WTC11 (cell line): ENCODE measurements around the gene ZNF555. TPM values are rescaled to one million over a fixed set of nuclear protein-coding genes. Genes with fewer than 3 reads are reported as not detected.

Experiments used
- ATAC-seq: fragments of 200-7000 bp; cut with Tn5 transposase; 2 replicates; pipeline ENCODE4 v1.10.0; 2021; ENCODE audit warnings: mild to moderate bottlenecking, moderate library complexity
- CTCF ChIA-PET: fragments of 300-600 bp; sonication (Branson Sonifier 250); formaldehyde crosslinking; loops from one replicate; lab custom pipeline; 2021; ENCODE audit warnings: antibody characterized with exemption; lab: Charles Lee
- POLR2A ChIA-PET: fragments of 350-600 bp; sonication (Branson Sonifier 250); formaldehyde crosslinking; loops from one replicate; lab custom pipeline; 2021; ENCODE audit warnings: antibody characterized with exemption; lab: Charles Lee
- DNase-seq: peaks from one replicate; pipeline ENCODE4 v3.0.0; 2021; ENCODE audit warnings: low spot score
- H3K27ac Mint-ChIP-seq: 2 replicates; pipeline ENCODE4 v1.8.0; 2021; ENCODE audit warnings: mixed read lengths
- H3K27me3 Mint-ChIP-seq: 2 replicates; pipeline ENCODE4 v1.8.0; 2021; ENCODE audit warnings: low read depth, mild to moderate bottlenecking, moderate library complexity, mixed read lengths
- H3K36me3 Mint-ChIP-seq: 2 replicates; pipeline ENCODE4 v1.8.0; 2021; ENCODE audit warnings: mixed read lengths
- H3K4me1 Mint-ChIP-seq: 2 replicates; pipeline ENCODE4 v1.8.0; 2022; ENCODE audit warnings: mixed read lengths
- H3K4me3 Mint-ChIP-seq: 2 replicates; pipeline ENCODE4 v1.8.0; 2021; ENCODE audit warnings: mild to moderate bottlenecking, moderate library complexity, mixed read lengths
- H3K9me3 Mint-ChIP-seq: 2 replicates; pipeline ENCODE4 v1.8.0; 2021; ENCODE audit warnings: mixed read lengths
- AFF4 ChIP-seq: sonication (generic); formaldehyde crosslinking; IDR thresholded peaks from 2 replicates; pipeline ENCODE4 v1.8.1; 2023; ENCODE audit warnings: mild to moderate bottlenecking, missing genetic modification reagents, borderline replicate concordance
- AR ChIP-seq: fragments of 250-450 bp; sonication (Bioruptor Pico); IDR thresholded peaks from 2 replicates; pipeline ENCODE4 v1.9.0; 2021; ENCODE audit warnings: mild to moderate bottlenecking
- CDX4 ChIP-seq: fragments of 250-450 bp; sonication (Bioruptor Pico); IDR thresholded peaks from 2 replicates; pipeline ENCODE4 v1.9.0; 2021; ENCODE audit warnings: moderate library complexity, mild to moderate bottlenecking, inconsistent platforms, borderline replicate concordance
- CREM ChIP-seq: sonication (generic); formaldehyde crosslinking; IDR thresholded peaks from 2 replicates; pipeline ENCODE4 v1.8.1; 2022; ENCODE audit warnings: mild to moderate bottlenecking, missing genetic modification reagents, moderate library complexity
- EMX1 ChIP-seq: fragments of 250-450 bp; sonication (Bioruptor Pico); IDR thresholded peaks from 2 replicates; pipeline ENCODE4 v1.8.0; 2021; ENCODE audit warnings: mild to moderate bottlenecking
- FOXJ3 ChIP-seq: sonication (generic); formaldehyde crosslinking; IDR thresholded peaks from 2 replicates; pipeline ENCODE4 v1.9.0; 2021; ENCODE audit warnings: missing genetic modification reagents, mild to moderate bottlenecking, borderline replicate concordance
- JUN ChIP-seq: sonication (generic); formaldehyde crosslinking; IDR thresholded peaks from 2 replicates; pipeline ENCODE4 v1.8.0; 2023; ENCODE audit warnings: mild to moderate bottlenecking, missing genetic modification reagents
- MXD4 ChIP-seq: fragments of 250-450 bp; sonication (Bioruptor Pico); IDR thresholded peaks from 2 replicates; pipeline ENCODE4 v1.8.0; 2021; ENCODE audit warnings: mild to moderate bottlenecking, moderate library complexity, borderline replicate concordance
- NR2C2 ChIP-seq: sonication (generic); formaldehyde crosslinking; IDR thresholded peaks from 2 replicates; pipeline ENCODE4 v1.8.0; 2022; ENCODE audit warnings: mild to moderate bottlenecking, missing genetic modification reagents
- SP1 ChIP-seq: sonication (generic); formaldehyde crosslinking; conservative IDR thresholded peaks from 2 replicates; pipeline ENCODE4 v1.8.1; 2022; ENCODE audit warnings: missing genetic modification reagents
- USF1 ChIP-seq: sonication (generic); formaldehyde crosslinking; IDR thresholded peaks from 2 replicates; pipeline ENCODE4 v1.8.0; 2022; ENCODE audit warnings: mild to moderate bottlenecking, missing genetic modification reagents
- ZNF396 ChIP-seq: fragments of 250-450 bp; sonication (Bioruptor Pico); IDR thresholded peaks from 2 replicates; pipeline ENCODE4 v1.8.0; 2021; ENCODE audit warnings: mild to moderate bottlenecking, moderate library complexity, borderline replicate concordance
- ZNF425 ChIP-seq: fragments of 250-450 bp; sonication (Bioruptor Pico); conservative IDR thresholded peaks from 2 replicates; pipeline ENCODE4 v1.9.0; 2021; ENCODE audit warnings: mild to moderate bottlenecking
- ZNF512 ChIP-seq: sonication (generic); formaldehyde crosslinking; IDR thresholded peaks from 2 replicates; pipeline ENCODE4 v1.8.1; 2022; ENCODE audit warnings: missing genetic modification reagents, borderline replicate concordance
- total RNA-seq: library from RNA; stranded (reverse); gene quantifications from 3 replicates; pipeline ENCODE4 v1.2.3, GENCODE V29; 2021

ZNF555 gene
- total RNA-seq, 1 experiment from 2014 or later = 6.6 TPM

- no peak for ATAC-seq
- Mint-ChIP-seq H3K4me3 (no peak overlapping the region), H3K9me3 (peaks cover 19% of the 10 kb centered on the region), H3K4me1 (no peaks in the 10 kb centered on the region), H3K36me3 (peaks cover 24% of the 10 kb centered on the region), H3K27ac (no peak overlapping the region)
- CTCF ChIA-PET = no interaction called here
- DNase-seq = no peak
- TF ChIP-seq CREM (CRISPR knock-in tag) = no peak
- no peak for TF ChIP-seq CDX4 (CRISPR knock-in tag)
- no peak for TF ChIP-seq ZNF425
- TF ChIP-seq AFF4 (CRISPR knock-in tag) = no peak
- TF ChIP-seq ZNF396 (CRISPR knock-in tag) = no peak
- no peak for TF ChIP-seq USF1 (CRISPR knock-in tag)
- TF ChIP-seq MXD4 (CRISPR knock-in tag) = no peak
- TF ChIP-seq EMX1 (CRISPR knock-in tag) = no peak
- no peak for TF ChIP-seq ZNF512
- no peak for TF ChIP-seq FOXJ3
- no peak for TF ChIP-seq JUN (CRISPR knock-in tag)
- no peak for TF ChIP-seq NR2C2 (CRISPR knock-in tag)
- TF ChIP-seq AR (CRISPR knock-in tag) = no peak
- TF ChIP-seq SP1 (CRISPR knock-in tag) = no peak
- TF ChIP-seq, all 79 proteins: peak for 0
- POLR2A ChIA-PET = no interaction called here
- peaks cover 3% of the 10 kb centered on the region; the same call in 1 of the 2 replicates for H3K27me3 Mint-ChIP-seq
These were observed 17.6 kb upstream of the ZNF555 start for GRCh38 chr19:2823646-2824045.
